ENCODE measurements around the gene HSPBP1. TPM values are rescaled to one million over a fixed set of nuclear protein-coding genes. Genes with fewer than 3 reads are reported as not detected.
A peak's percentile ranks its signal among the peaks of the same experiment; 100 is the strongest.

HSPBP1 gene
- total RNA-seq, 1 experiment from 2014 or later: 63.0 TPM

- peak; percentile 89; the same call in 1 of the 2 replicates for TF ChIP-seq ZFX (IDR thresholded peaks at IDR 0.05)
- TF ChIP-seq EZH2 (IDR thresholded peaks at IDR 0.05): no peak
- TF ChIP-seq, protein P1, sequence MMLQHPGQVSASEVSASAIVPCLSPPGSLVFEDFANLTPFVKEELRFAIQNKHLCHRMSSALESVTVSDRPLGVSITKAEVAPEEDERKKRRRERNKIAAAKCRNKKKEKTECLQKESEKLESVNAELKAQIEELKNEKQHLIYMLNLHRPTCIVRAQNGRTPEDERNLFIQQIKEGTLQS (IDR thresholded peaks at IDR 0.05): no peak; the same call in 1 of the 2 replicates
- peak; percentile 98 for TF ChIP-seq SIN3A (IDR thresholded peaks at IDR 0.05; ENCODE audit: low read depth)
- peak; percentile 94 for TF ChIP-seq POLR2AphosphoS5 (IDR thresholded peaks at IDR 0.05; ENCODE audit: low read depth, low read length)
- TF ChIP-seq SP1 (IDR thresholded peaks at IDR 0.05; ENCODE audit: low read depth): peak; percentile 100
- TF ChIP-seq EZH2phosphoT487 (IDR thresholded peaks at IDR 0.05; ENCODE audit: borderline replicate concordance): no peak
- no peak; the same call in 1 of the 2 replicates for TF ChIP-seq ELF1 (IDR thresholded peaks at IDR 0.05; ENCODE audit: borderline replicate concordance, low read depth)
- TF ChIP-seq, protein P2, sequence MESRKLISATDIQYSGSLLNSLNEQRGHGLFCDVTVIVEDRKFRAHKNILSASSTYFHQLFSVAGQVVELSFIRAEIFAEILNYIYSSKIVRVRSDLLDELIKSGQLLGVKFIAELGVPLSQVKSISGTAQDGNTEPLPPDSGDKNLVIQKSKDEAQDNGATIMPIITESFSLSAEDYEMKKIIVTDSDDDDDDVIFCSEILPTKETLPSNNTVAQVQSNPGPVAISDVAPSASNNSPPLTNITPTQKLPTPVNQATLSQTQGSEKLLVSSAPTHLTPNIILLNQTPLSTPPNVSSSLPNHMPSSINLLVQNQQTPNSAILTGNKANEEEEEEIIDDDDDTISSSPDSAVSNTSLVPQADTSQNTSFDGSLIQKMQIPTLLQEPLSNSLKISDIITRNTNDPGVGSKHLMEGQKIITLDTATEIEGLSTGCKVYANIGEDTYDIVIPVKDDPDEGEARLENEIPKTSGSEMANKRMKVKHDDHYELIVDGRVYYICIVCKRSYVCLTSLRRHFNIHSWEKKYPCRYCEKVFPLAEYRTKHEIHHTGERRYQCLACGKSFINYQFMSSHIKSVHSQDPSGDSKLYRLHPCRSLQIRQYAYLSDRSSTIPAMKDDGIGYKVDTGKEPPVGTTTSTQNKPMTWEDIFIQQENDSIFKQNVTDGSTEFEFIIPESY (IDR thresholded peaks at IDR 0.05; ENCODE audit: extremely low read depth, insufficient replicate concordance, low read length): peak; percentile 78
- TF ChIP-seq CEBPB (IDR thresholded peaks at IDR 0.05; ENCODE audit: low read depth): peak; percentile 80; the same call in 1 of the 2 replicates
- peak; percentile 75 for TF ChIP-seq YY1 (IDR thresholded peaks at IDR 0.05; ENCODE audit: extremely low read depth, insufficient replicate concordance, low read depth, low read length)
- TF ChIP-seq SRF (IDR thresholded peaks at IDR 0.05; ENCODE audit: low read depth): peak; percentile 64; the same call in 1 of the 2 replicates
- no peak for TF ChIP-seq CTCF (IDR thresholded peaks at IDR 0.05 in 2 of 3, conservative IDR thresholded peaks at IDR 0.05 in 1 of 3; ENCODE audit: borderline replicate concordance in 1 of 3, insufficient read depth in 1 of 3, low read depth in 2 of 3, low read length in 2 of 3)
Observed at GRCh38 chr19:55258828-55259539, 20.9 kb downstream of the HSPBP1 start, which contains the start of gene PPP6R1 (continued).
